GM12891 (cell line): ENCODE measurements around the gene ARHGEF28.

Source experiments
- PAX5 ChIP-seq: IDR thresholded peaks from 2 replicates; pipeline ENCODE4 v1.6.1; 2011; ENCODE audit warnings: low read length, moderate library complexity, mild to moderate bottlenecking; ENCODE audit not compliant: insufficient read depth, severe bottlenecking
- POLR2A ChIP-seq: IDR thresholded peaks from 2 replicates; pipeline ENCODE4 v1.6.1; 2011; ENCODE audit warnings: low read depth, low read length, control low read depth
- POLR2AphosphoS5 ChIP-seq: IDR thresholded peaks from 2 replicates; pipeline ENCODE4 v1.6.1; 2011; ENCODE audit warnings: low read depth, low read length, control low read depth
- POU2F2 ChIP-seq: IDR thresholded peaks from 2 replicates; pipeline ENCODE4 v1.6.1; 2011; ENCODE audit warnings: low read depth, mild to moderate bottlenecking, control low read depth, low read length, moderate library complexity
- SPI1 ChIP-seq: IDR thresholded peaks from 2 replicates; pipeline ENCODE4 v1.6.1; 2011; ENCODE audit warnings: low read depth, low read length, control low read depth
- TAF1 ChIP-seq: IDR thresholded peaks from 2 replicates; pipeline ENCODE4 v1.6.1; 2011; ENCODE audit warnings: low read depth, low read length, control low read depth

- no peak for TF ChIP-seq POLR2A
- TF ChIP-seq TAF1 = no peak
- no peak for TF ChIP-seq POLR2AphosphoS5
- no peak for TF ChIP-seq SPI1
- TF ChIP-seq POU2F2 = no peak
- TF ChIP-seq PAX5 = no peak
Observed at GRCh38 chr5:73823508-73823925, 197.5 kb downstream of the ARHGEF28 start.
